ENCODE data around the gene ZFAND3. TPM values are rescaled to one million over a fixed set of nuclear protein-coding genes. Genes with fewer than 3 reads are reported as not detected.

The ZFAND3 gene
- total RNA-seq, 4 donors from 2014 or later, result 45.0 to 55.2 (median 49.5) TPM

GRCh38 chr6:38057994-38058393, 238.5 kb downstream of the ZFAND3 start:
- peaks cover 0 to 17% of the 10 kb centered on the region in 2 donors for H3K36me3 ChIP-seq
- peaks cover 10 to 15% of the 10 kb centered on the region in 2 donors for H3K4me1 ChIP-seq
- no peak for ATAC-seq
- in situ Hi-C loops (cut with MboI; ENCODE audit: low sequenced_read_pairs in 4 of 4), result no loop called here
- H3K9me3 ChIP-seq, result no peaks in the 10 kb centered on the region
- intact Hi-C loops (cut with DNase I; ENCODE audit: low total_unique reads), result no loop called here
- TF ChIP-seq POLR2A (IDR thresholded peaks at IDR 0.05), result no peak
- no peak for TF ChIP-seq CTCF (IDR thresholded peaks at IDR 0.05 in 4 of 5, conservative IDR thresholded peaks at IDR 0.05 in 1 of 5)
- no peak overlapping the region for H3K4me3 ChIP-seq
- H3K27ac ChIP-seq, result no peak overlapping the region
- DNase-seq, result no peak
- no peaks in the 10 kb centered on the region for H3K27me3 ChIP-seq

- in situ Hi-C loops (cut with MboI; ENCODE audit: low sequenced_read_pairs in 4 of 4) (no loop called here), intact Hi-C loops (cut with DNase I; ENCODE audit: low total_unique reads) (no loop called here)
- no peak for TF ChIP-seq CTCF (IDR thresholded peaks at IDR 0.05 in 4 of 5, conservative IDR thresholded peaks at IDR 0.05 in 1 of 5)
- no peak for TF ChIP-seq POLR2A (IDR thresholded peaks at IDR 0.05)
- peaks cover 0 to 23% of the 10 kb centered on the region in 2 donors for H3K36me3 ChIP-seq
- no peak overlapping the region for H3K27ac ChIP-seq
- H3K4me3 ChIP-seq, result no peak overlapping the region
- no peaks in the 10 kb centered on the region for H3K9me3 ChIP-seq
- H3K4me1 ChIP-seq, result peaks cover 0 to 10% of the 10 kb centered on the region in 2 donors
- H3K27me3 ChIP-seq, result no peaks in the 10 kb centered on the region
- DNase-seq, result no peak
- ATAC-seq, result no peak
Observed at GRCh38 chr6:38062066-38062465, 242.5 kb downstream of the ZFAND3 start.

GRCh38 chr6:38063973-38064372, 244.4 kb downstream of the ZFAND3 start:
- Histone ChIP-seq H3K27me3 (no peaks in the 10 kb centered on the region), H3K36me3 (peaks cover 0 to 23% of the 10 kb centered on the region in 2 donors), H3K4me1 (peaks cover 10 to 13% of the 10 kb centered on the region in 2 donors), H3K4me3 (no peak overlapping the region), H3K27ac (no peak overlapping the region), H3K9me3 (no peaks in the 10 kb centered on the region)
- TF ChIP-seq CTCF (IDR thresholded peaks at IDR 0.05 in 4 of 5, conservative IDR thresholded peaks at IDR 0.05 in 1 of 5) (no peak), POLR2A (IDR thresholded peaks at IDR 0.05) (no peak)
- in situ Hi-C loops (cut with MboI; ENCODE audit: low sequenced_read_pairs in 4 of 4) (no loop called here), intact Hi-C loops (cut with DNase I; ENCODE audit: low total_unique reads) (no loop called here)
- ATAC-seq (no peak), DNase-seq (no peak)

GRCh38 chr6:38064431-38064830, 244.9 kb downstream of the ZFAND3 start:
- ATAC-seq (no peak), DNase-seq (no peak)
- no peak for TF ChIP-seq POLR2A (IDR thresholded peaks at IDR 0.05)
- TF ChIP-seq CTCF (IDR thresholded peaks at IDR 0.05 in 4 of 5, conservative IDR thresholded peaks at IDR 0.05 in 1 of 5), result no peak
- peaks cover 15% of the 10 kb centered on the region in 2 donors for H3K4me1 ChIP-seq
- no peak overlapping the region for H3K27ac ChIP-seq
- no peak overlapping the region for H3K4me3 ChIP-seq
- peaks cover 0 to 23% of the 10 kb centered on the region in 2 donors for H3K36me3 ChIP-seq
- no peaks in the 10 kb centered on the region for H3K27me3 ChIP-seq
- no peaks in the 10 kb centered on the region for H3K9me3 ChIP-seq
- intact Hi-C loops (cut with DNase I; ENCODE audit: low total_unique reads) (no loop called here), in situ Hi-C loops (cut with MboI; ENCODE audit: low sequenced_read_pairs in 4 of 4) (no loop called here)

GRCh38 chr6:38065734-38066305, 246.3 kb downstream of the ZFAND3 start:
- Histone ChIP-seq H3K27ac (no peak overlapping the region), H3K36me3 (peaks cover 0 to 23% of the 10 kb centered on the region in 2 donors), H3K27me3 (no peaks in the 10 kb centered on the region), H3K4me3 (no peak overlapping the region), H3K9me3 (no peaks in the 10 kb centered on the region), H3K4me1 (peaks cover 18 to 22% of the 10 kb centered on the region in 2 donors)
- DNase-seq (no peak), ATAC-seq (no peak)
- intact Hi-C loops (cut with DNase I; ENCODE audit: low total_unique reads), result no loop called here
- in situ Hi-C loops (cut with MboI; ENCODE audit: low sequenced_read_pairs in 4 of 4), result no loop called here
- TF ChIP-seq POLR2A (IDR thresholded peaks at IDR 0.05), result no peak
- TF ChIP-seq CTCF (IDR thresholded peaks at IDR 0.05 in 4 of 5, conservative IDR thresholded peaks at IDR 0.05 in 1 of 5), result no peak

Data from gastrocnemius medialis (tissue), 4 donors.